Measurements from ENCODE around the gene CD180.

GRCh38 chr5:67178085-67178484 lies 18.5 kb downstream of the CD180 start:
- TF ChIP-seq CTCF (IDR thresholded peaks at IDR 0.05; ENCODE audit: insufficient read depth, low read length): no peak
- no peak for TF ChIP-seq SPI1 (IDR thresholded peaks at IDR 0.05; ENCODE audit: borderline replicate concordance, low read depth)
- TF ChIP-seq REST (IDR thresholded peaks at IDR 0.05; ENCODE audit: insufficient replicate concordance, low read depth): no peak
- TF ChIP-seq POLR2AphosphoS5 (IDR thresholded peaks at IDR 0.05; ENCODE audit: low read depth): no peak

Data from HL-60 (cell line).